Loucy (cell line): ENCODE results near the gene ITCH.

ENCODE experiments used
- EZH2phosphoT487 ChIP-seq: fragments of 200-600 bp; IDR thresholded peaks from 2 replicates; pipeline ENCODE4 v1.6.1; 2018; ENCODE audit warnings: antibody characterized with exemption, mild to moderate bottlenecking, moderate library complexity, borderline replicate concordance
- TF ChIP-seq, protein P1 (sequence below): fragments of 200-600 bp; sonication (generic); conservative IDR thresholded peaks from 2 replicates; pipeline ENCODE4 v1.5.1; 2014; ENCODE audit warnings: mild to moderate bottlenecking, antibody characterized with exemption, low read length

DNA sequence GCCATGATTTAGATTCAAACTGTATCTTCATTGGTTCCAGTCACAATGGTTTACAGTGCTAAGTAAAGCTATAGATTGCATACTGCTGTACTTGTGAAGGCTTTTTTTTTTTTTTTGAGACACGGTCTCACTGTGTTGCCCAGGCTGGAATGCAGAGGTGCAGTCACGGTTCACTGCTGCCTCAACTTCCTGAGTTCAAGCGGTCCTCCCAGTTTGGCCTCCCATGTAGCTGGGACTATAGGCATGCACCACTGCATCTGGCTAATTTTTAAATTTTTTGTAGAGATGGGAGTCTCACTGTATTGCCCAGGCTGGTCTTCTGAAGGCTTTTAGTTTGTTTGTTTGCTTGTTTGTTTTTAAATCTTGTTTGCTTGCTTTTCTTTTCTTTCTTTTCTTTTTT, 24.9 kb downstream of the ITCH start:
- TF ChIP-seq EZH2phosphoT487, result no peak
- TF ChIP-seq, protein P1, sequence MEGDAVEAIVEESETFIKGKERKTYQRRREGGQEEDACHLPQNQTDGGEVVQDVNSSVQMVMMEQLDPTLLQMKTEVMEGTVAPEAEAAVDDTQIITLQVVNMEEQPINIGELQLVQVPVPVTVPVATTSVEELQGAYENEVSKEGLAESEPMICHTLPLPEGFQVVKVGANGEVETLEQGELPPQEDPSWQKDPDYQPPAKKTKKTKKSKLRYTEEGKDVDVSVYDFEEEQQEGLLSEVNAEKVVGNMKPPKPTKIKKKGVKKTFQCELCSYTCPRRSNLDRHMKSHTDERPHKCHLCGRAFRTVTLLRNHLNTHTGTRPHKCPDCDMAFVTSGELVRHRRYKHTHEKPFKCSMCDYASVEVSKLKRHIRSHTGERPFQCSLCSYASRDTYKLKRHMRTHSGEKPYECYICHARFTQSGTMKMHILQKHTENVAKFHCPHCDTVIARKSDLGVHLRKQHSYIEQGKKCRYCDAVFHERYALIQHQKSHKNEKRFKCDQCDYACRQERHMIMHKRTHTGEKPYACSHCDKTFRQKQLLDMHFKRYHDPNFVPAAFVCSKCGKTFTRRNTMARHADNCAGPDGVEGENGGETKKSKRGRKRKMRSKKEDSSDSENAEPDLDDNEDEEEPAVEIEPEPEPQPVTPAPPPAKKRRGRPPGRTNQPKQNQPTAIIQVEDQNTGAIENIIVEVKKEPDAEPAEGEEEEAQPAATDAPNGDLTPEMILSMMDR, result no peak
